Sigmoid colon (tissue), 7 donors: ENCODE data around the gene TANK. TPM values are rescaled to one million over a fixed set of nuclear protein-coding genes. Genes with fewer than 3 reads are reported as not detected.

ENCODE experiments used
- DNase-seq: peaks from one replicate; pipeline ENCODE4 v3.0.0-alpha.2; 2019
- H3K27ac ChIP-seq, 4 donors: fragments of 200-600 bp; sonication (generic); one replicate each; pipeline ENCODE4 v1.5.1; 2016 to 2019; ENCODE audit warnings: mild to moderate bottlenecking in 1 of 4
- H3K27me3 ChIP-seq, 3 donors: fragments of 200-600 bp; sonication (generic); one replicate each; pipeline ENCODE4 v1.5.1; 2019; ENCODE audit warnings: mild to moderate bottlenecking in 1 of 3
- H3K36me3 ChIP-seq, 4 donors: fragments of 200-600 bp; sonication (generic); one replicate each; pipeline ENCODE4 v1.5.1; 2016 to 2019
- H3K4me1 ChIP-seq, 4 donors: fragments of 200-600 bp; sonication (generic); one replicate each; pipeline ENCODE4 v1.5.1; 2017 to 2019
- H3K4me3 ChIP-seq, 4 donors: fragments of 200-600 bp; sonication (generic); one replicate each; pipeline ENCODE4 v1.5.1; 2017 to 2019; ENCODE audit warnings: mild to moderate bottlenecking in 2 of 4, moderate library complexity in 1 of 4
- H3K9me3 ChIP-seq, 4 donors: fragments of 200-600 bp in 3 of 4; sonication (generic) in 3 of 4; one replicate each; pipeline versions ENCODE4 v1.5.1 to v1.6.1; 2013 to 2019
- EP300 ChIP-seq, 4 donors: sonication (generic); formaldehyde crosslinking; IDR thresholded peaks; one replicate each; pipeline ENCODE4 v1.6.1; 2017; ENCODE audit warnings: antibody characterized with exemption in 4 of 4
- POLR2A ChIP-seq, 2 donors: fragments of 450-650 bp; IDR thresholded peaks; one replicate each; pipeline ENCODE4 v1.6.1; 2016; ENCODE audit warnings: antibody characterized with exemption in 2 of 2, mild to moderate bottlenecking in 2 of 2, moderate library complexity in 2 of 2
- POLR2AphosphoS5 ChIP-seq, 4 donors: sonication (generic); formaldehyde crosslinking; IDR thresholded peaks; one replicate each; pipeline ENCODE4 v1.6.1; 2017; ENCODE audit warnings: antibody characterized with exemption in 4 of 4
- WGBS, 2 donors: extraction: QIAGEN DNeasy Blood & Tissue Kit; methylation state at CpG; one replicate each; pipeline ENCODE4 v1.1.7; 2013; 5-methylcytosine and 5-hydroxymethylcytosine counted together
- intact Hi-C: fragments of 100-400 bp; cut with DNase I; formaldehyde crosslinking; loops from one replicate; pipeline ENCODE4 v1.15.1; 2023
- polyA plus RNA-seq, 3 donors: library from polyadenylated mRNA; stranded (reverse); fragments of 200-250 nt; gene quantifications; one replicate each; pipeline ENCODE4 v1.2.3, GENCODE V29; 2013
- total RNA-seq, 4 donors: library from RNA; depleted of rRNA; stranded (reverse); fragments of >200 nt; gene quantifications; one replicate each; pipeline ENCODE4 v1.1.0, GENCODE V29; 2016
- TF ChIP-seq, protein P1 (sequence below), 4 experiments: fragments of 450-650 bp in 3 of 4; fragments of 200-600 bp in 1 of 4; IDR thresholded peaks; one replicate each; pipeline ENCODE4 v1.5.1; 2016 to 2019; ENCODE audit warnings: antibody characterized with exemption in 4 of 4, mild to moderate bottlenecking in 3 of 4, moderate library complexity in 2 of 4
- donor health status: healthy with polysubstance abuse.
- donor health status: Bipolar disorder and iron deficiency.
- donor health status: healthy.

TANK gene
- total and polyA plus RNA-seq, 7 donors, result 35.2 to 82.8 (median 52.9) TPM

DNA sequence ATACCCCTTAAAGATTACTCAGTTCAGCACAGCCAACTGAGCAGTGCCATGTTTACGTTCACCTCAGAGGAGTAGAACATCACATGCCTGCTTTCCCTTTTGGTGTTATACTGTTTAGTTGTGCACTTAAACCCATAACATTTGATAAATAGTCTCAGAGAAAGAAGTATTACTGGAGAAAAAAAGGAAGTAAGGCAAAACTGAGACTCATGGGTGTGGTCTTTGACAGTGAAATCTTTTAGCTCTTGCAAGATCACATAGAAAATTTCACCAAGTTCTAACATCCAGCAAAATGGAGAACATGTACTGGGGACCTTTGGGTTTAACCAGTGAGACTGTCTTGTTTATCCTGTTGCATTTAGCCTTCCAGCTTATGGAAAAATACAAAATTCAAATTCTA, 5.6 kb downstream of the TANK start:
- TF ChIP-seq EP300 (IDR thresholded peaks at IDR 0.05) (no peak), POLR2A (IDR thresholded peaks at IDR 0.05) (no peak), POLR2AphosphoS5 (IDR thresholded peaks at IDR 0.05) (no peak)
- TF ChIP-seq, protein P1, sequence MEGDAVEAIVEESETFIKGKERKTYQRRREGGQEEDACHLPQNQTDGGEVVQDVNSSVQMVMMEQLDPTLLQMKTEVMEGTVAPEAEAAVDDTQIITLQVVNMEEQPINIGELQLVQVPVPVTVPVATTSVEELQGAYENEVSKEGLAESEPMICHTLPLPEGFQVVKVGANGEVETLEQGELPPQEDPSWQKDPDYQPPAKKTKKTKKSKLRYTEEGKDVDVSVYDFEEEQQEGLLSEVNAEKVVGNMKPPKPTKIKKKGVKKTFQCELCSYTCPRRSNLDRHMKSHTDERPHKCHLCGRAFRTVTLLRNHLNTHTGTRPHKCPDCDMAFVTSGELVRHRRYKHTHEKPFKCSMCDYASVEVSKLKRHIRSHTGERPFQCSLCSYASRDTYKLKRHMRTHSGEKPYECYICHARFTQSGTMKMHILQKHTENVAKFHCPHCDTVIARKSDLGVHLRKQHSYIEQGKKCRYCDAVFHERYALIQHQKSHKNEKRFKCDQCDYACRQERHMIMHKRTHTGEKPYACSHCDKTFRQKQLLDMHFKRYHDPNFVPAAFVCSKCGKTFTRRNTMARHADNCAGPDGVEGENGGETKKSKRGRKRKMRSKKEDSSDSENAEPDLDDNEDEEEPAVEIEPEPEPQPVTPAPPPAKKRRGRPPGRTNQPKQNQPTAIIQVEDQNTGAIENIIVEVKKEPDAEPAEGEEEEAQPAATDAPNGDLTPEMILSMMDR (IDR thresholded peaks at IDR 0.05), result no peak
- WGBS, 2 donors, result 68 to 85% methylated on average over 1 of the region's 1 CpG
- Histone ChIP-seq H3K27me3 (no peaks in the 10 kb centered on the region), H3K4me1 (peaks cover 0 to 59% (median 30%) of the 10 kb centered on the region in 4 donors), H3K4me3 (no peak overlapping the region), H3K9me3 (no peaks in the 10 kb centered on the region), H3K36me3 (peaks cover 0 to 18% (median 7%) of the 10 kb centered on the region in 4 donors), H3K27ac (peak overlapping the region in 2 of 4 donors; percentile 16 to 19)
- DNase-seq, result no peak
- intact Hi-C loops, result no loop called here

DNA sequence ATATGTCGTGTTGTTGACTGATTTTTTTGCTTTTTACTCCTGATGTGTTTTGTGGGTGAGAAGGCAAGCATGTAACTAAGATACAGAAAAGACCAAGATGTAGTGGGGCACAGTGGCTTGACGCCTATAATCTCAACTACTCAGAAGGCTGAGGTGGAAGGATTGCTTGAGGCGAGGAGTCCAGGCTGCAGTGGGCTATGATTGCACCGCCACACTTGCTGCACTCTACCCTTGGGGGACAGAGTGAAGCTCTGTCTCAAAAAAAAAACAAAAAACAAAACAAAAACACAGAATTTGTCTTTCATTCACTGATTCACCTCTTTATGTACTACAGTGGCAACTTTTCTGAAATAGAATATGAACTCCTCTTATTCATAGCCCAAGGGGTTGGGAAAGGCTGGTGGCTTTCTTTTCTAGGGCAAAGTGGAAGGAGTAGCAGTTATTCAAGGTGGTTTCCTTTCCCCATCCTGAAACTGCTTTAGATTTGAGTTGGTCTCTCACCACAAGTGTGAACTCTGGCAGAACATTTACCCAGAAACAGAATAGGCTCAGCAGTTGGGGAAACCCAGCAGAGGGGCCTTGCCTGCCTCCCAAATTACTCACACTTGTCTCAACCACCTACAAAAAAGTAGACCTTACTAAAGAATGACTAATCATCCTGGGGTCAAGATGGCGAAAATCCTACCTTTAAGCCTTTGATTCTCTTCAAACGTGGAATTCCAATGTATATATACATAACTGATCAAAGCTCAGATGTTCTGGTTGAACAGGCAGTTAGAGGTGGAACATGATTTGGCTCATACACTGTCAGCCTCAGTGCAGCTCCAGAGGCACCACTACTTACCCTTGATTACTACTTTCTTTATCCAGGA, 6.5 kb downstream of the TANK start:
- no peaks in the 10 kb centered on the region for H3K27me3 ChIP-seq
- WGBS, 2 donors, result 84 to 93% methylated on average over 6 of the region's 6 CpGs
- peaks cover 0 to 55% (median 31%) of the 10 kb centered on the region in 4 donors for H3K4me1 ChIP-seq
- TF ChIP-seq POLR2AphosphoS5 (IDR thresholded peaks at IDR 0.05) (no peak), EP300 (IDR thresholded peaks at IDR 0.05) (no peak), POLR2A (IDR thresholded peaks at IDR 0.05) (no peak)
- TF ChIP-seq, protein P1 (IDR thresholded peaks at IDR 0.05), result no peak
- no peak for DNase-seq
- H3K9me3 ChIP-seq, result no peaks in the 10 kb centered on the region
- peaks cover 0 to 18% (median 7%) of the 10 kb centered on the region in 4 donors for H3K36me3 ChIP-seq
- H3K4me3 ChIP-seq, result no peak overlapping the region
- intact Hi-C loops, result no loop called here
- no peak overlapping the region for H3K27ac ChIP-seq

DNA sequence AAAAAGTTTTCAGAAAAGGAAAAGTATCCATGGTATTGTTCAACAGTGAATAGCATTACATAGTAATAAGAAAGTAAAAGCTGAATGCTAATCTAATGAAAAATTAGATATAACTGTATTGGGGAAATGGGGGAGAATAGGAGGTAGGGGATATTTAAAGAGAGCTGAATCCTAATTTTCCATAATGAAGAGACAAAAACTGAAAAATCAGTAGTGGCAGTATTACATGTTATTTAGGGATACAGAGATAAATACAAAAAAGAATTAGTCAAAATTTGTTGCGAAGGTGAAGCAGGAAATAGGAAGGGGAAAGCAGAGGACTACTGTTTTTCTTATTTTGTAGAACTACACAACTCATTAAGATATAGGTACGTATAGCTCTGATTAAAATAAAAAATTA, 9.1 kb downstream of the TANK start:
- intact Hi-C loops, result no loop called here
- peaks cover 0 to 35% (median 17%) of the 10 kb centered on the region in 4 donors for H3K4me1 ChIP-seq
- 83 to 92% methylated on average over 2 of the region's 2 CpGs for WGBS, 2 donors
- TF ChIP-seq POLR2AphosphoS5 (IDR thresholded peaks at IDR 0.05), result no peak
- no peak for TF ChIP-seq EP300 (IDR thresholded peaks at IDR 0.05)
- TF ChIP-seq POLR2A (IDR thresholded peaks at IDR 0.05), result no peak
- TF ChIP-seq, protein P1 (IDR thresholded peaks at IDR 0.05), result no peak
- H3K36me3 ChIP-seq, result peaks cover 0 to 3% (median 0%) of the 10 kb centered on the region in 4 donors
- H3K27ac ChIP-seq, result no peak overlapping the region
- no peak for DNase-seq
- H3K4me3 ChIP-seq, result no peak overlapping the region
- H3K9me3 ChIP-seq, result no peaks in the 10 kb centered on the region
- H3K27me3 ChIP-seq, result no peaks in the 10 kb centered on the region

DNA sequence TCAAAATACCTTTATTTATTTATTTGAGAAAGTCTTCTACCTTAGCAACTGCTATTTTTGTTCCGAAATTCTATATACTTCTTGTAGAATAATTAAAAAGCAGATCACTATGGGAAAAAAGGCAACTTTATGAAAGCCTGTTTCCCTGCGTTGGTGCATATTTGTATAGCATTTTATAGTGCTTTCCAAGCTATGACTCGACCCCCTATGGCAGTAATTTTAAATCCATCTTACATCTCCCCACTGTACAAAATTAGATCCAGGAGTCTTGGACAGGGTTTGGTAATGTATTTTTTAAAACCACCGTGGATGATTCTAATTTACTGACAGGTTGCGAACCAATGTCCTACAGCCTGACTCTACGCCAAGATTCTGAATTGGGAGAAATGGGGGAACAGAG, 10.1 kb downstream of the TANK start:
- intact Hi-C loops, result no loop called here
- DNase-seq, result no peak
- WGBS, 2 donors, result 85 to 89% methylated on average over 6 of the region's 6 CpGs
- no peak for TF ChIP-seq POLR2A (IDR thresholded peaks at IDR 0.05)
- TF ChIP-seq POLR2AphosphoS5 (IDR thresholded peaks at IDR 0.05), result no peak
- TF ChIP-seq, protein P1 (IDR thresholded peaks at IDR 0.05), result no peak
- no peak for TF ChIP-seq EP300 (IDR thresholded peaks at IDR 0.05)
- Histone ChIP-seq H3K4me3 (no peak overlapping the region), H3K36me3 (no peaks in the 10 kb centered on the region), H3K9me3 (no peaks in the 10 kb centered on the region), H3K27me3 (no peaks in the 10 kb centered on the region), H3K4me1 (peaks cover 0 to 32% (median 13%) of the 10 kb centered on the region in 4 donors), H3K27ac (no peak overlapping the region)
